Measurements from ENCODE around the gene KRTAP9-1. TPM values are rescaled to one million over a fixed set of nuclear protein-coding genes. Genes with fewer than 3 reads are reported as not detected.

KRTAP9-1 gene
- total and polyA plus RNA-seq, 2 of the 13 experiments (the other 11 are each of a cell fraction or from before 2014, with no cell fraction given): not detected

GRCh38 chr17:41215681-41216080 lies 26.0 kb downstream of the KRTAP9-1 start:
- no TSS peak for BruUV-seq (replicated peaks)
- WGBS (ENCODE audit: low lambda C conversion rate): 0% methylated on average over 1 of the region's 1 CpG

More at GRCh38 chr17:41215681-41216080, 26.0 kb downstream of the KRTAP9-1 start:
- Histone ChIP-seq H3K4me1 (ENCODE audit: insufficient read depth, low read length) (peaks cover 6% of the 10 kb centered on the region; the same call in 1 of the 2 replicates), H3K9ac (ENCODE audit: insufficient read depth, low read depth, low read length) (no peak overlapping the region), H3K79me2 (ENCODE audit: insufficient read depth, low read length) (no peaks in the 10 kb centered on the region), H3K27me3 (ENCODE audit: control insufficient read depth in 1 of 2, insufficient read depth in 2 of 2, low read length in 2 of 2) (peaks cover 0 to 17% of the 10 kb centered on the region in 2 experiments; a peak in 2 of 5 replicates), H4K20me1 (ENCODE audit: insufficient read depth, low read length) (no peaks in the 10 kb centered on the region), H3K4me2 (ENCODE audit: low read depth, low read length) (no peak overlapping the region), H3K9me3 (ENCODE audit: low read length) (no peaks in the 10 kb centered on the region), H3K4me3 (replicated peaks in 1 of 3; ENCODE audit: insufficient read depth in 1 of 3, low read depth in 2 of 3, low read length in 3 of 3) (no peak overlapping the region), H2AFZ (ENCODE audit: low read length) (no peak overlapping the region), H3K27ac (ENCODE audit: extremely low read length, insufficient read depth, low read length) (no peak overlapping the region), H3K36me3 (replicated peaks in 1 of 2; ENCODE audit: control insufficient read depth in 1 of 2, insufficient read depth in 2 of 2, low read length in 2 of 2) (no peaks in the 10 kb centered on the region)
- ChIA-PET POLR2A (no interaction called here), CTCF (ENCODE audit: low intra/inter-chr PET ratio, low total read pairs) (no interaction called here)
- intact Hi-C loops (cut with micrococcal nuclease; ENCODE audit: unreplicated experiment): no loop called here
- TF ChIP-seq NONO (IDR thresholded peaks at IDR 0.05) (no peak), NONO (CRISPR knock-in tag; conservative IDR thresholded peaks at IDR 0.05) (no peak), TERF1 (CRISPR knock-in tag; IDR thresholded peaks at IDR 0.05) (no peak), ARNT (IDR thresholded peaks at IDR 0.05) (no peak), HMGXB4 (CRISPR knock-in tag; IDR thresholded peaks at IDR 0.05; ENCODE audit: borderline replicate concordance in 1 of 2, low read depth in 1 of 2) (no peak), ZSCAN25 (CRISPR knock-in tag; IDR thresholded peaks at IDR 0.05) (no peak)
- FAIRE-seq (no peak), ATAC-seq (no peak), DNase-seq (ENCODE audit: low spot score) (no peak)
- in situ Hi-C loops (cut with HindIII; ENCODE audit: extremely low pct_ligation_motif_present, low pct_unique_long_range_greater_than_20kb): no loop called here
